HuH-7.5 (cell line): ENCODE data around the gene FBXO11.

Experiments used
- DNase-seq: peaks from one replicate; pipeline ENCODE4 v3.0.0; 2011; ENCODE audit warnings: low spot score

Gene FBXO11

DNA sequence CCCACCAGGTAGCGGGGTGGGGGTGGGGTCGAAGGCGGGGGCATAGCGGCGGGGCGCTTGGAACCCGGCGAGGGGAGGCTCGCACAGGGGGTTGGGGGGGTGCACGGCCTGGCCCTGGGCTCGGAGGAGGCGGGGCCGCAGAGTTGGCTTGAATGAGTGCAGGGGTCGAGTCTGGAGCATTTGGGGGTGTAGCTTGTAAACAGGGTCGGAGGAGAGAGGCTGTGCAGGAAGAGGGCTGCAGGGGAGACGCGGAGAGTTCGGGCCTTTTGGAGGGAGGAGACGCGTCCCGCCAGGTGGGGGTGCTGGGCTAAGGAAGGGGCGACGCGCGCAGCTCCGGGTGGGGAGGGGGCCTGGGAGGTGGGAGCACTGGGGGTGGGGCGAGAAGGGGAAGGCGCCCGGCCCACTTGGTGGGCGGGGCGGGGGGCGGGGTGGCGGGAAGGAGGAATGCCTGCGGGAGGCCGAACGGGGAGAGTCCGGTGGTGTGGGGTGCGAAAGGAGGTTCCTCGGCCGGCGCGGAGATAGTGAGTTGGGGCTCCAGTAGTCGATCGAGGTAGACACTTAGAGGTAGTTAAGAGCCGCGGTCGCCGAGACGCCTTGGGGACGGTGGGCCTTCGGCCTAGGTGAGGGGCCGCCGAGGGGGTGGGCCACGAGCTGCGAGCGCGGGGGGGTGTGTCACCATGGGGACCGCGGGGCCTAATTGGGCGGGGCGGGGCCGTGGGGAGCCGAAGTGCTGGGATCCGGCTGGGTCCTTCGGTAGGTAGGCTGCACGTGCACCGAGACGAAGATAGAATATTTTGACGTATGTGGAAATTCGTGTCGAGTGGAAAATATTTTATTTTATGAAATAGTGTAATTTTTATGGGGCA is 122.6 kb downstream of the FBXO11 start:
- peak; percentile 61 for DNase-seq

DNA sequence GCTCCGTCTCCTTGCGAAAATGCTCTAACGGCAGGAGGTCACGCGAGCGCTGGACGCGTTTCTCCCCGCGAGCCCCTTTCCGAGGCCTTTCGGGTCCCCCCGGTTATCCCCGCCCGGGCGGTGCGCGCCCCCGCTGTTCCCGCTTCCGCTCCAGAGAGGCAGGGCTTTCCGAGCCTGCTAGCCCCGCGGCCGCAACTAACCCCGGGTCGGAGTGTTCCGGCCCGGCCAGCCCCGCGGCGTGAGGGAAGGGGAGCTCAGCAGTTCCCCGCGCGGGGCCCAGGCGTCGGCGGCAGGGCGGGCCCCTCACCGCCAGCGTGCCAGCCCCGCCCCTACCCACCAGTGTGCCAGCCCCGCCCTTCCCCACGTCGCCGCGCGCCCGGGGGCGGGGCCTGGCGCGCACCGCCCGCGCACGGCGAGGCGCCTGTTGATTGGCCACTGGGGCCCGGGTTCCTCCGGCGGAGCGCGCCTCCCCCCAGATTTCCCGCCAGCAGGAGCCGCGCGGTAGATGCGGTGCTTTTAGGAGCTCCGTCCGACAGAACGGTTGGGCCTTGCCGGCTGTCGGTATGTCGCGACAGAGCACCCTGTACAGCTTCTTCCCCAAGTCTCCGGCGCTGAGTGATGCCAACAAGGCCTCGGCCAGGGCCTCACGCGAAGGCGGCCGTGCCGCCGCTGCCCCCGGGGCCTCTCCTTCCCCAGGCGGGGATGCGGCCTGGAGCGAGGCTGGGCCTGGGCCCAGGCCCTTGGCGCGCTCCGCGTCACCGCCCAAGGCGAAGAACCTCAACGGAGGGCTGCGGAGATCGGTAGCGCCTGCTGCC is 123.4 kb downstream of the FBXO11 start, which contains the start of gene MSH6:
Gene MSH6 (plus strand): TSS at position 475 of the 815 bp plus-strand sequence. CDS start 89 bp downstream, at position 564.
- peak; percentile 89 for DNase-seq

DNA sequence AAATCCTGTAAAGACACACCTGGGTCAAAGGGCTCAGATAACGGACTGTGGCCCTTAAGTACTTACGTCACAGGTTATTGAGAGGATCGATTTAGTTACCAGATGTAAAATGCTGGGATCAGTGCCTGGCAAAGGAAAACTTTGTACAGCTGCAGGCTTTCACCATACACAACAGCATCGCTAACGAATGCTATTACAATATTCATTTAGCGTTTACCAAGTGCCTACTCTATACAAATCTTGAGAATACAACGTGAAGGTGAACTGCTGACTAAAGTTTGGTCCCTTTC is 124.0 kb downstream of the FBXO11 start:
- DNase-seq = peak; percentile 50

DNA sequence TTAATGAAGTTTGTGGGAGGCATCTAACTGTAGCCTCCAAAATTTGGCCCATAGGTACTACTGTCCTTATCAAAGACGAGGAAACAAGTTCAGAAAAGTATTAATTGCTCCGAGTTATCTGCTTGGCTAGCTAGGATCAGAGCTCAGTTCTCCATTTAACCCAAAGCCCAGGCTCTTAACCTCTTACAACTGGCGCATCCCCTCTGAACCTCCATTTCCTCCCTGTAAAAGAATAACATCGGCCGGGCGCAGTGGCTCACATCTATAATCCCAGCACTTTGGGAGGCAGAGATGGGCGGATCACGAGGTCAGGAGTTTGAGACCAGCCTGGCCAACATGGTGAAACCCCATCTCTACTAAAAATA is 126.9 kb downstream of the FBXO11 start:
- DNase-seq = no peak

DNA sequence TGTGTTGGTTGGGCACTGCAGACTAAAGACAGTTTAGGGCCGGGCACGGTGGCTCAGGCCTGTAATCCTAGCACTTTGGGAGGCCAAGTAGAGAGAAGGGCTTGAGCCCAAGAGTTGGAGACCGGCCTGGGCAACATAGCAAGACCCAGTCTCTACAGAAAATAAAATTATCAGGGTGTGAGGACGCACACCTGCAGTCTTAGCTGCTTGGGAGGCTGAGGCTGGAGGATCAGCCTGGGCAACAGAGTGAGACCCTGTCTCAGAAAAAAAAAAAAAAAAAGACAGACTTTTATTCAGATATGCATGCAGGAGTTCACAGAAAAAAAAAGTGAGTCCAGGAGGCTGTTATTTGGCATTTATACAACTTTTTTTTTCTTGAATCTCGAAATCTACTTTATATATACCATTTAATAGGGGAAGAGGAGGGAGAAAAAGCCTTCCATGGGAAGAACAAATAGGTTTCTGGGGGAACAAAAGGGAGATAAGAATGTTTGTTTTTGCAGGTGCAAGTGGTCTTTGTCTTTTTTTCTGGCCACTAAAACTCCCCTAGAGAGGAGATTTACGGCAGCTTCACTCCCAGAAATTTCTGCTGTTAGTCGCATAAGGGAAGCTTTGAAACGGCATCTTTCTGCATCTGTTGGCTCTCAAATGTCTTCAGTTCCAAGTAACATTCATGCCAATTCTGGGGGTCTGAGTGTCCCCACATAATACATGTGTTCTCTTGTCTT is 127.4 kb downstream of the FBXO11 start:
- no peak for DNase-seq

DNA sequence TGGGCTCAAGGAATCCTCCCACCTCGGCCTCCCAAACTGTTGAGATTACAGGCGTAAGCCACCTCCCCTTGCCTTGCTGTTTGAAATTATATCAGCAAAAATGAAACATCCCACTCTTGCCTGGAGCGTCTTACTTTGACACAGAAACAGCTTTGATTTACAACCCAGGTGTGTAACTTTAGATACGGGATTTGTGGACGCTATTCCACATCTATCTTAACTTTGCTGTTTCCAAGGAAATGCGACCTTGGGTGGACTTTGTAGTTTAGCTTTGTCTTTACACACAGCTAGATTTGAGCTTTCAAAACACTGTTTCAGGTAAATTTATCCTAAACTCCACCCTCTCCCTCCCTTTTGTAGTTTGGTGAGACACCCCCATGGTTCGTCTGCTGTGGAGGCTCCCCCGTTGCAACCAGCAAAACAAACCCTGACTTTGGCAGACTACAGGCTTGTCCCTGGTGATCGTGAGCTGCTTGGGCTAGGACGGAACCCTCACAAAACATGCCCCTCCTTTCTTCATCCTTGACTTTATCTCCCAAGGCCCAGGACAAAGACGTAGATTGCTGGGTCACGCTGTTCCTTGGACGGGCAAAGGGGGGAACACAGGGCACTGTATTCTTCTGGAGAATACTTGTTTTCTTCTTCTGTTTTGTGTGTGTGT is 128.9 kb downstream of the FBXO11 start:
- DNase-seq = no peak

DNA sequence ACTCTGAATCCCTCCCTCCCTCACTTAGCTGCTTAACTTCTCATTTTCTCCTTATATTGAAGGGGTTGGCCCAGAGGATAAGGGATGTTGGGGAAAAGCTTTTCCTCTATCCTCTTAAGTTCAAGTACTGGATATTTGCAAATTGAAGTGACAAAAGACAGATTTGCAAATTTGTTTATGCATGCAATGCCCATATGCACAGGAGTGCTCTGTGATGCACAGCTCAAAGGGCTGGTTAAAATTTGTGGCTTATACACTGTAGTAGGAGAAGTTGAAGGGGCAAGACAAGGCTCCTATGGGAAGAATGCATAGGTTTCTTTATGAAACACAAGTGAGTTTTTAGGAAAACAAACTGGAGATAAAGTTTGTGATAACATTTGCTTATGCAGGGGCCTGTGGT is 131.7 kb downstream of the FBXO11 start:
- DNase-seq = no peak

DNA sequence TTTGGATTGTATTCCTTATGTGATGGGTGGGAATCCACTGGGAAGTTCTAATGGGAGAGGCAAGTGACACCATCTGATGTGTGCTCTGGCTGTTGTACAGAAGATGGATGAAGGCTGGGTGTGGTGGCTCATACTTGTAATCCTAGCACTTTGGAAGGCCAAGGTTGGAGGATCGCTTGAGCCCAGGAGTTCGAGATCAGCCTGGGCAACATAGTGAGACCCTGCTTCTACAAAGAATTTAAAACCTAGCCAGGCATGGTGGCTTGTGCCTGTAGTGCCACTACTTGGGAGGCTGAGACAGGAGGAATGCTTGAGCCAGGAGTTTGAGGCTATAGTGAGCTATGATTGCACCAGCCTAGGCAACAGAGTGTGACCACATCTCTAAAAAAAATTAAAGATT is 134.0 kb downstream of the FBXO11 start:
- no peak for DNase-seq

DNA sequence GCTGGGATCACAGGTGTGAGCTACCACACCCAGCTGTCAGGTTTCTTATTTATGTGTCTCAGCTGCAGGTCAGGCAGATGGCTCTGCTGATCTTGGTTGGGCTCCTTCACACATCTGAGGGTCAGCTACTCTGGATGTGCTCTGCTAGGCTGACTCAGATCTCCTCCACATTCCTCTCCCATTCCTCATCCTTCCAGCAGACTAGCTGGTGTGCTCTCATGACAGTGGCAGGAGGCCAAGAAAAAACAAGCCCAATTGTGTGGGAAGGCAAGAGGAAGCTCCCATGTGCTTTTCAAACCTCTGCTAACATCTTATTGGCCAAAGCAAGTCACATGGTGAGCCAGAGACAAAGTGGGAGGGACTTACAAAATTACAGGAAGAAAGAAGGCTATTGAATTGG is 135.1 kb downstream of the FBXO11 start:
- no peak for DNase-seq

DNA sequence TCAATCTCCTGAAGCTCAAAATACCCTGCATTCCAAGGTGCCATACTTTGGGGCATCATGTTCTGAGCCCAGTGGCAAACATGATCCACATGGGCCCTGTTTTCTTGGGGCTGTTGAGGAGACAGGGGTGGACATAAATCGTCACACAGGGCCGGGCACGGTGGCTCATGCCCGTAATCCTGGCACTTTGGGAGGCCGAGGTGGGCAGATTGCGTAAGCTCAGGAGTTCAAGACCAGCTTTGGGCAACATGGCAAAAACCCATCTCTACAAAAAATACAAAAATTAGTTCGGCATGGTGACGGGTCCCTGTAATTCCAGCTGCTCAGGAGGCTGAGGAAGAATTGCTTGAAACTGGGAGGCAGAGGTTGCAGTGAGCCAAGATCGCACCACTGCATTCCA is 137.0 kb downstream of the FBXO11 start:
- no peak for DNase-seq

DNA sequence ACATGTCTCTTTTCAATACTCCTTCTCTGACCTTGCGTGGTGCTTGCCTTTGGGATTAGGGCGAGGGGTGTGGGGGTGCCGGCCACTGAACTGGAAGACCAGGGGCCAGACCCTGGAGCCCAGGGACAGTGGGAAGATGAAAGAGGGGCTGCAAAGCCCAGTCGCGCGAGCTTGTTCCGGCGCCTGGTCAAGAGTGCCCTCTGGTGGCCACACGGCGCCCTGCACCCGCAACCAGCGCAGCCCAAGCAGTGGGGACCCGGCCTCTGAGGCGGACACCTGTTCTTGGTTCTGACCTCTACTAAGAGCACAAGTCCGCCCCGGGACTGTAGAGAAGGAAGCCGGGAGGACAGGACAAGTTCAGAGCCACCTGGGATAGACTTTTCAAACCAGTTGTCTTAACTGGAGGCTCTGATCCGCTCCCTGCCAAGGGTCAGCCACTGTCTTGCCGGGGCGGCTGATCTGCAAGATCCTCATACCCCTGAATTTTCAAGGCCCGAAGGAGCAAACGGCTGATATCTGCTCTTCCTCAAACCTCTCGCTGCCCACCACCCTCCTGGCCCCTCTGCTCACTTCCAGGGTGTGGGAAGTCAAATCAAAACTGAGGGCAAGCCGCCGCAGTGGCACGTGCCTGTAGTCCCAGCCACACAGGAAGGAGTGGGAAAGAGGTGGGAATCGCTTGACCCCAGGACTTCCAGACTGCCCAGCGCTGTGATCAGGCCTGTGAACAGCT is 138.3 kb downstream of the FBXO11 start:
- DNase-seq = peak; percentile 51

DNA sequence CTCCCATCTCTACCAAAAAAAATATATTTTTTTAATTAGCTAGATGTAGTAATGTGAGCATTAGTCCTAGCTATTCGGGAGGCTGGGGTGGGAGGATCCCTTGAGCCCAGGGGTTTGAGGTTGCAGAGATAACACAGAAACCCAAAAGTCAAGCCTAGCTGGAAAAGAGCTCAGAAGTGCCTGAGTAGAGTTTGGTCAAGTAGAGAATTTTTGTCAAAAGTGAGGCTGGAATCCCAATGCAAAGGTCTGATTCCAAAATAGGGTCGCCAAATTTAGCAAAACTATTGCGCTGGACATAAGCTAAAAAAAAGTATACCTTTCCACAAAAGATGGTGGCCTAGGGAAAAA is 138.8 kb downstream of the FBXO11 start:
- no peak for DNase-seq

DNA sequence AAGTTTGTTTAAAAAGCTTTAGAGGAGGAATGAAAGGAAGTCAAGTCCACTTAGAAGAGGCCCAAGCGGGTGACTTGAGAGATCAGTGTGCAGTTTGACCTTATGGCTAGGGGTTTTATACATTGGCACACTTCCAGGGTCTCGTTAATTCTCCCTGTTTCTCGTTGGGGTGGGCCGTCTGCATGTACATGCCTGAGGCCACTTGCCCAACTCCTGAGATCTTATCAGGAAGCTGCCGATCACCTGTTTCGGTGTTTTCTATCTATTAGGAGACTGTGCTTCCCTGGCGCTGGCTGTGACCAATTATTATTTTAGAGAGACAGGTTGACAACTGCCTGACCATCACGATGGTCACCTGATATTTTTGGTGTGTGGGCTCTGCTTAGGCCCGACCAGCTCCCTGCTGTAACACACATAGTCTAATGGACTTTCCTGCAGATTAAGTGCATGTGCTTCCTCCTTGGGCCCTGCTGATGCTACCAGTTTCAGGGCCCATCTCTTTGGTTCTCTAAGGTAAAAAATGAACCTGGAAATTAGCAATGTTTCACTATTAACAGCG is 154.4 kb downstream of the FBXO11 start:
- DNase-seq = no peak

DNA sequence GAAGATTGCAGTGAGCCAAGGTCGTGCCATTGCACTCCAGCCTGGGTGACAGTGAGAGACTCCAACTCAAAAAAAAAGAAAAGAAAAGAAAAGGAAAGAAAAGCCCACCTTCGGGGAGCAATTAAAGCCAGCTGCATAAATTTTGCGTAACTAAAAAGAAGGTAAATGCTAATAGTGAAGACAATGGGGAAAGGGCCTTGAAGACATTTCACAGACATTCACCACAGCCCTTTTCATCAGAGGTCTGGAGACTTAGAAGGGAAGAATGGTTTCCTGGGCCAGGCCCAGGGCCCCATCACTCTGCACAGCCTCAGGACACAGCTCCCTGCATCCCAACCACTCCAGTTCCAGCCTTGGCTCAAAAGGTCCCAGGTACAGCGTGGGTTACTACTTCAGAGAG is 158.4 kb downstream of the FBXO11 start:
- DNase-seq = no peak

DNA sequence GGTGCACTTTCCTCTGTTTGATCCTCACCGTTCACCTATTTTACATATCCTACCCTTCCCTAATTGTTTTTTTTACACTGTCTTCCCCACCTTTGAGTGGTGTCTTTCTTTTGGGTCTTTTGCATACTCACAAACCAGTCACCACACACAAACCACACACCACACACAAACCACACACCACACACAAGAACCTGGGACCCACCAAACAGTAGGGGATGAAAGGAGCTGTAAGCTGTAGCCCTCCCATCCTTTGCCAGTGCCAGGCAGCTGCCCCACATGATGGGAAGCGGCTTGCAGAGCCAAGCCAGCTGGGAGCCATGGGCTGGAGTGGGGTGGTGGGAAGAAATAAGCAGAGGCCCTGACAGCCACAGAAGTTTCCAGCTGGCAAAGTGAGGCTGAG is 162.2 kb downstream of the FBXO11 start:
- DNase-seq = no peak

DNA sequence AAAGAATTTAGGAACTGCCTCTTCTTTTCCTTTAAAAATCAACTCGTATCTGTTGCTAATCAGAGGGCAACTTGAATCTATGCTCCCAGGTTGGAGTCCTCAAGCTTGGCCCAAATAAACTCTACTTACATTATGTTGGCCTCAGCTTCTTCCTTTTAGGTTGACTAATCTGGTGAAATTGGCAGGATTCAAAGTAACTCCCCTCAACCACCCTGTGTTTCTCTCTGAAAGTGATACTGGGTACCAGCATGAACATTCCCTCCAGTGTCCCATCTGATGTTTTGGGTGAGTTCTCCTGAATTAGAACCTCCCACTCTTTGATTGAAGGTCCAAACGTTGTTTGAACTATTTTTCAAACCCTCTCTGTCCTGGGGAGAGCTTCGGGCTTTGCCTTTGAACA is 164.7 kb downstream of the FBXO11 start:
- no peak for DNase-seq

DNA sequence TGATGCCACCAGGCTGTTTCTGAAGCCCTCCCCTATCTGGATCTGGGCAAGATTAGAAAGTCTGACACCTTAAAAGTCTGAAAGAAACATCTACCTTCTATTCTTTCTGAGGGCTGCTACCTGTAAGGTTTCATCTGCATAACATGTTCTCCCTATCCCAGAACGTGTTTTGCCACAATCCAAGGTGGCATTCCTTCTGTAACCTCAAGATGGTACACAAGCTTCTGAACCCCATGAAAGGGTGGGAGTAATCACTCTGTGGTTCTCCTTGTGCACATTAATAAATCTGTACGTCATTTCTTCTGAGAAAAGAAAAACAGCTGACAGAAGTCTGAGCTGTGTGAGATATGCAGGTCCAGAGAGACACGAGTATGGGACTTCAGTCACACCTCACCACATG is 165.2 kb downstream of the FBXO11 start:
- no peak for DNase-seq
